HL-60 (cell line): ENCODE results near the gene CSMD2.

Experiments
- POLR2AphosphoS5 ChIP-seq: IDR thresholded peaks from 2 replicates; pipeline ENCODE4 v1.6.1; 2012; ENCODE audit warnings: low read depth
- TF ChIP-seq, protein P1 (sequence below): IDR thresholded peaks from one replicate; pipeline ENCODE4 v1.5.1; 2011; ENCODE audit warnings: low read length, control low read depth, inconsistent platforms; ENCODE audit not compliant: insufficient read depth
- TF ChIP-seq, protein P2 (sequence below): IDR thresholded peaks from 2 replicates; pipeline ENCODE4 v1.6.1; 2012; ENCODE audit warnings: low read depth; ENCODE audit not compliant: insufficient replicate concordance

DNA sequence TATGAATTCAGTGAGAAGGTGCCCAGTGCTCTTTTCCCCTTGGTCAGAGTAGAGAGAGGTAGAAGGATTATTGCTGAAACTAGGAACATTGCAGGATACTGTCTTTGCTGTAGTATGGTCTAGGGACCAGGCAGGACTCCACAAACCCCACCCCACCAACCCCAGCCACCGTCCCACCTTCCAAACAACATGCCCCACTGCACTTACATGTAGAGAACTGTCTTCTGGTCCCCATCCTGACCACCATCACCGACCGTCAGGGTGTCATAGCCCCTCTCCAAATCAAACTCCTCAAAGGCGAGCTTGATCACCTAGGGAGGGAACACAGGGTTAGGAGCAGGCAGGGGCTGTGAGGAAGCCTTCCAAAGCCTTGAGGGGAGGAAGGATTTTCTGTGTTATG is 372.8 kb downstream of the CSMD2 start:
- no peak for TF ChIP-seq POLR2AphosphoS5
- TF ChIP-seq, protein P1, sequence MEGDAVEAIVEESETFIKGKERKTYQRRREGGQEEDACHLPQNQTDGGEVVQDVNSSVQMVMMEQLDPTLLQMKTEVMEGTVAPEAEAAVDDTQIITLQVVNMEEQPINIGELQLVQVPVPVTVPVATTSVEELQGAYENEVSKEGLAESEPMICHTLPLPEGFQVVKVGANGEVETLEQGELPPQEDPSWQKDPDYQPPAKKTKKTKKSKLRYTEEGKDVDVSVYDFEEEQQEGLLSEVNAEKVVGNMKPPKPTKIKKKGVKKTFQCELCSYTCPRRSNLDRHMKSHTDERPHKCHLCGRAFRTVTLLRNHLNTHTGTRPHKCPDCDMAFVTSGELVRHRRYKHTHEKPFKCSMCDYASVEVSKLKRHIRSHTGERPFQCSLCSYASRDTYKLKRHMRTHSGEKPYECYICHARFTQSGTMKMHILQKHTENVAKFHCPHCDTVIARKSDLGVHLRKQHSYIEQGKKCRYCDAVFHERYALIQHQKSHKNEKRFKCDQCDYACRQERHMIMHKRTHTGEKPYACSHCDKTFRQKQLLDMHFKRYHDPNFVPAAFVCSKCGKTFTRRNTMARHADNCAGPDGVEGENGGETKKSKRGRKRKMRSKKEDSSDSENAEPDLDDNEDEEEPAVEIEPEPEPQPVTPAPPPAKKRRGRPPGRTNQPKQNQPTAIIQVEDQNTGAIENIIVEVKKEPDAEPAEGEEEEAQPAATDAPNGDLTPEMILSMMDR: no peak
- TF ChIP-seq, protein P2, sequence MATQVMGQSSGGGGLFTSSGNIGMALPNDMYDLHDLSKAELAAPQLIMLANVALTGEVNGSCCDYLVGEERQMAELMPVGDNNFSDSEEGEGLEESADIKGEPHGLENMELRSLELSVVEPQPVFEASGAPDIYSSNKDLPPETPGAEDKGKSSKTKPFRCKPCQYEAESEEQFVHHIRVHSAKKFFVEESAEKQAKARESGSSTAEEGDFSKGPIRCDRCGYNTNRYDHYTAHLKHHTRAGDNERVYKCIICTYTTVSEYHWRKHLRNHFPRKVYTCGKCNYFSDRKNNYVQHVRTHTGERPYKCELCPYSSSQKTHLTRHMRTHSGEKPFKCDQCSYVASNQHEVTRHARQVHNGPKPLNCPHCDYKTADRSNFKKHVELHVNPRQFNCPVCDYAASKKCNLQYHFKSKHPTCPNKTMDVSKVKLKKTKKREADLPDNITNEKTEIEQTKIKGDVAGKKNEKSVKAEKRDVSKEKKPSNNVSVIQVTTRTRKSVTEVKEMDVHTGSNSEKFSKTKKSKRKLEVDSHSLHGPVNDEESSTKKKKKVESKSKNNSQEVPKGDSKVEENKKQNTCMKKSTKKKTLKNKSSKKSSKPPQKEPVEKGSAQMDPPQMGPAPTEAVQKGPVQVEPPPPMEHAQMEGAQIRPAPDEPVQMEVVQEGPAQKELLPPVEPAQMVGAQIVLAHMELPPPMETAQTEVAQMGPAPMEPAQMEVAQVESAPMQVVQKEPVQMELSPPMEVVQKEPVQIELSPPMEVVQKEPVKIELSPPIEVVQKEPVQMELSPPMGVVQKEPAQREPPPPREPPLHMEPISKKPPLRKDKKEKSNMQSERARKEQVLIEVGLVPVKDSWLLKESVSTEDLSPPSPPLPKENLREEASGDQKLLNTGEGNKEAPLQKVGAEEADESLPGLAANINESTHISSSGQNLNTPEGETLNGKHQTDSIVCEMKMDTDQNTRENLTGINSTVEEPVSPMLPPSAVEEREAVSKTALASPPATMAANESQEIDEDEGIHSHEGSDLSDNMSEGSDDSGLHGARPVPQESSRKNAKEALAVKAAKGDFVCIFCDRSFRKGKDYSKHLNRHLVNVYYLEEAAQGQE: no peak
